HG02623 (cell line): Measurements from ENCODE around the gene GRIN3B.

Experiments used
- ATAC-seq: cut with Tn5 transposase; IDR thresholded peaks from one replicate; pipeline ENCODE4 v1.9.1; 2021; ENCODE audit warnings: moderate library complexity; ENCODE audit not compliant: unreplicated experiment

Gene GRIN3B

GRCh38 chr19:990746-991145, 9.5 kb upstream of the GRIN3B start:
- ATAC-seq = no peak

DNA sequence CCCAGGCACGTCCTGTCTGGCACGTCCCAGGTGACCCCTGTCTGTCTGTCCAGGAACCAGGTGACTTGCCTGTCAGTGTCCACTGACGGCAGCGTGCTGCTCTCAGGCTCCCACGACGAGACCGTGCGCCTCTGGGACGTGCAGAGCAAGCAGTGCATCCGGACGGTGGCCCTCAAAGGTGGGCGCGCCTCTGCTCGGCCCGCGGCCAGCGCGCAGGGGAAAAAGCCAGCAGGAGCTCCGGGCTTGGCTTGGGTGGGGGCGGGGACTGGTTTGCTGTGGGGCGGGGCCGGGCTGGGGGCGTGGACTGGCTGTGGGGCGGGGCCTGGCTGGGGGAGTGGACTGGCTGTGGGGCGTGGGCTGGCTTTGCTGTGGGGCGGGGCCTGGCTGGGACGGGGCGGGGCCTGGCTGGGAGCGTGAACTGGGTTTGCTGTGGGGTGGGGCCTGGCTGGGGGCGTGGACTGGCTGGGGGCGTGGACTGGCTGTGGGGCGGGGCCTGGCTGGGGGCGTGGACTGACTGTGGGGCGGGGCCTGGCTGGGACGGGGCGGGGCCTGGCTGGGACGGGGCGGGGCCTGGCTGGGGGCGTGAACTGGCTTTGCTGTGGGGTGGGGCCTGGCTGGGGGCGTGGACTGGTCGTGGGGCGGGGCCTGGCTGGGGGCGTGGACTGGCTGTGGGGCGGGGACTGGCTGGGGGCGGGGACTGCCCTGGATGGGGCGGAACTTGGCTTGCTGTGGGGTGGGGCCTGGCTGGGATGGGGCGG, 8.9 kb upstream of the GRIN3B start:
- no peak for ATAC-seq

- no peak for ATAC-seq
These were observed 8.1 kb upstream of the GRIN3B start for GRCh38 chr19:991932-992669.

DNA sequence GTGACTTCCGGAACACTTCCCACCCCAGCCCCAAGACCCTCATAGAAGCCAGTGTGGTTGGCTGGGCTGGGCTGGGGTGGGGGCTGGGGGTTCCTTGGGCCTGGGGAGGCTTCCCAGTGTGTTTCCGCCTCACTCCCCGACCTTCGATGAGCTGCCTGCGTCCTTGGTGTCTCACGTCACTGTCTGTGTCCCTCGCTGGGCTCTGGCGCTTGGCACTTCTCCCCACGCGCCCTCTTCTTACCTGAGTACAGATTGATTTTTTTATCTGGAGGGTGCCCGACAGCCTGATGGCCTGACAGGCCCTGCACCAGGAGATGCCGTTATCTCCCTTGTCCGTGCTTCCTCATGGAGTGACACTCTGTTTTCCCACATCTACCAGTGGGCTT, 7.6 kb upstream of the GRIN3B start:
- no peak for ATAC-seq

GRCh38 chr19:993361-993830, 6.8 kb upstream of the GRIN3B start:
- no peak for ATAC-seq

- ATAC-seq = no peak
These were observed 6.3 kb upstream of the GRIN3B start for GRCh38 chr19:993831-994393.

GRCh38 chr19:994516-994915, 5.7 kb upstream of the GRIN3B start:
- no peak for ATAC-seq

DNA sequence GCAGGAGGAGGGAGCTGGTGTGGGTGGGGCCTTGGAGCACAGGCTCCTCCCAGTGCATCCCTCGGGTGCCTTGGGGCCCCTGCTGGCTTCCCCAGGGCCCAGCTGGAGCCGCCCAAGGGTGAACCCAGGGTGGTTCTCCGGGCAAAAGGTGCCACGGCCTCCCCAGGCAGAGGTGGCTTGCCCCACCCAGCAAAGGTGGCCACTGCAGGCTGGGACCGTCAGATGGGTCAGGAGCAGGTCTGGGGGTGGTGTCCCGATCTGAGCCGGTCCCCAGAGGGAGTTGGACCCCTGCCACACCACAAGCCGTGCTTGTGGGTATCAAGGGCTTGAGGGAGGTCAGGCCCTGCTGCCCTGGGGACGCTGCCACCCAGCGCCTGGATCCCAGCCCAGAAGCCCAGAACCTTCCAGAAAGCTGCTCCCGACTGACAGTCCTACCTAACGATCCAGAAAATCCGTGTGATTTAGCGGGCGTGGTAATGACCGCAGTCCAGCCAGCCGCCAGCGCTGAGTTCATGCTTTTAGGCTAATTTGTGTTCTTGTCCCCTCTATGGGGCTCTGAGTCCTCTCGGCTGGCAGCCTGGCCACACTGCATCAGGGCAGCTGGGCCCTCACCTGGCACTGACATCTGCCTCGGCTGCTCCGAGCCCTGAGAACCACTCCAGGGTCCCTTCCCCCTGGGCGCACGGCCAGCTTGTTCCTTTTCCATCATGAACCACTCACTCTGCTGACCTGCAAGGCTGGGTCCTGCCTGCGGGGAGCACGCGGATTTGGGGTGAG, 5.0 kb upstream of the GRIN3B start:
- ATAC-seq = no peak

- ATAC-seq = no peak
These were observed 4.0 kb upstream of the GRIN3B start for GRCh38 chr19:996051-996838.

DNA sequence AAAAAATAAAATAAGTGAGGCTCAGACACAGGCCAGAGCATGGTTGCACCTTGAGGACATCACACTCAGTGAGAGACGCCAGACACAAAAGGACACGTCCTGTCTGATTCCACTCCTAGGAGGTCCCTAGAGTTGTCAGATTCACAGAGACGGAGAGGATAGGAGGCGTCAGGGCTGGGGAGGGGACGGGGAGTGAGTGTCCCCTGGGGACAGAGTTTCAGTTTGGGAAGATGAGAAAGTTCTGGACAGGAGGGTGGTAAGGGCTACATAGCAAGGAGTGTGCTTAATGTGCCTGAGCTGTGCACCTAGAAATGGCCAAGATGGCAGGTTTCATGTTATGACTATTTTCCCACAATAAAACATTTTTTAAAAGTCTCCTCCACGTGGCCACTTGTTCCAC, 2.2 kb upstream of the GRIN3B start:
- no peak for ATAC-seq

GRCh38 chr19:999379-999719, 870 bp upstream of the GRIN3B start:
- ATAC-seq = no peak

DNA sequence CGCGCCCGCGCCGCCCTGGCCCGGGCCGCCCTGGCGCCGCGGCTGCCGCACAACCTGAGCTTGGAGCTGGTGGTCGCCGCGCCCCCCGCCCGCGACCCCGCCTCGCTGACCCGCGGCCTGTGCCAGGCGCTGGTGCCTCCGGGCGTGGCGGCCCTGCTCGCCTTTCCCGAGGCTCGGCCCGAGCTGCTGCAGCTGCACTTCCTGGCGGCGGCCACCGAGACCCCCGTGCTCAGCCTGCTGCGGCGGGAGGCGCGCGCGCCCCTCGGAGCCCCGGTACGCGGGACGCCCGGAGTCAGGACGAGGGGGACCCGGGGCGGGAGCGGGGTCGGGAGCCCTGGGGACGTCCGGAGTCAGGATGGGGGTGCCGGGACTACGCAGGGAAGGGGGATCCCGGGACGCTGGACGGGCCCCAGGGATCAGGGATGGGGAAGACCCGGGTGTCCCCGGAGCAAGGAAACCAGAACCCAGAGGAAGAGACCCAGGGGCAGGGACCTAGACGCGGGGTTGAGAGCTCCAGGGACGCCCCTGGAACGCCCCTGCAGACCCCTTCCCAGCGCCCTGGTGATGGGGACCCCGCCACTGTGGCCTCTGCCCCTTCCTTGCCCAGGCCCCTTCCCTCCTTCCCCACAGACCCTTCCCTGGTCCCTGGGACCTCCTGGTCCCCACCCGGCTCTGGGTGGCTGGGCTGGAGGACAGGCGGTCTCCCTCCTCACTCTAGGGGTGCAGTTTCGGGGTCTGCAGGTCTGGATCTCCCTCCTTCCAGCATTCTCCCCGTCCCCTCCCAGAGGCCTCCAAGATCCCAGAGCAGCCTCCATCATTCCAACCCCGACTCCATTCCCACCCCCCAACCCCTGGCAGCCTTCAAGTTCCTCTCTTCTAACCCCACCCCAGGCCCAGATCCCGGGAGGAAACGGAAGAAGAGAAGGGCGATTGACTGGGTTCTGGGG, 645 bp downstream of the GRIN3B start:
- no peak for ATAC-seq

DNA sequence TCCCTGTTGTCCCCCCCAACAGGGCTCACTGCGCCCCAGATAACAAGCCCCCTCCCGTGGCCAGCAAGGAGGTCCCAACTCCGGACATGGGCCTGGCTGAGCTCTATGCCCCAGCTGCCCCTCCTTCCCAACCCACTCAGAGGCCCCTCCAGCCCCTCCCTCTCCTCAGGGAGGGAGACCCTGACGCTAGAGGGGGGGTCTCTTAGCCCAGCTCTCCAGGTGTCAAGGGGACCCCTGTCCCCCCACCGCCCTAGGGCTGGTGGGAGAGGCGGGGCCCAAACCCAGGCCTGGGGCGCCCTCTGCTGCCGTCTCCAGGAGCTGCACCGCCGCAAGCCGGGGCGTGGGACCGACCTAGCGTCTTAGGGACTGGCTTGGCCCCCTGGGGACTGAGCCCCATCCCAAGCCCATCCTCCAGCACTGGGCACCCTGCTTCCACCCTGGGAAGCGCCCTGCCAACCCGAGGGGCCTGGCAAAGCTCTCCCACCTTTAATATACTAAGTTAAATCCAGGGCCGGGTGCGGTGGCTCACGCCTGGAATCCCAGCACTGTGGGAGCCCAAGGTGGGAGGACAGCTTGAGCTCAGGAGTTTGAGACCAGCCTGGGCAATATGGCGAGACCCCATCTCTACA, 1.4 kb downstream of the GRIN3B start:
- ATAC-seq = no peak

- ATAC-seq = no peak
These were observed 2.4 kb downstream of the GRIN3B start for GRCh38 chr19:1002600-1002999.

GRCh38 chr19:1003283-1003682, 3.1 kb downstream of the GRIN3B start:
- ATAC-seq = no peak

- no peak for ATAC-seq
These were observed 4.1 kb downstream of the GRIN3B start for GRCh38 chr19:1004204-1004802.

GRCh38 chr19:1004803-1005664, 4.8 kb downstream of the GRIN3B start:
- ATAC-seq = no peak
